Measurements from ENCODE around the gene ZNF621.
"Not testable (repeated sequence)": the region's sequence is repeated elsewhere in the genome, so short reads cannot be mapped to it uniquely, and the experiment has no call there.

Gene ZNF621

GRCh38 chr3:40546816-40547215, 22.1 kb downstream of the ZNF621 start:
- H3K9me3 ChIP-seq (ENCODE audit: control insufficient read depth, insufficient read depth, low read depth, low read length) = peaks cover 5% of the 10 kb centered on the region
- no peaks in the 10 kb centered on the region for H3K36me3 ChIP-seq (ENCODE audit: control insufficient read depth, insufficient read depth, low read length)
- no peaks in the 10 kb centered on the region for H3K4me1 ChIP-seq (ENCODE audit: control insufficient read depth, insufficient read depth, low read length)
- H3K4me3 ChIP-seq (ENCODE audit: low read depth, low read length) = no peak overlapping the region
- no peaks in the 10 kb centered on the region for H3K27me3 ChIP-seq (ENCODE audit: control insufficient read depth, insufficient read depth, low read length)
- H3K27ac ChIP-seq (ENCODE audit: low read depth, low read length) = no peak overlapping the region
- H3K9ac ChIP-seq (ENCODE audit: low read length) = no peak overlapping the region

GRCh38 chr3:40550167-40550566, 25.4 kb downstream of the ZNF621 start:
- Histone ChIP-seq H3K4me3 (ENCODE audit: low read depth, low read length) (no peak overlapping the region), H3K4me1 (ENCODE audit: control insufficient read depth, insufficient read depth, low read length) (no peaks in the 10 kb centered on the region)

GRCh38 chr3:40557575-40558161, 32.9 kb downstream of the ZNF621 start:
- H3K36me3 ChIP-seq (ENCODE audit: control insufficient read depth, insufficient read depth, low read length) = no peaks in the 10 kb centered on the region
- H3K9ac ChIP-seq (ENCODE audit: low read length) = no peak overlapping the region
- H3K4me1 ChIP-seq (ENCODE audit: control insufficient read depth, insufficient read depth, low read length) = no peaks in the 10 kb centered on the region
- peaks cover 18% of the 10 kb centered on the region; the same call in 1 of the 2 replicates for H3K9me3 ChIP-seq (ENCODE audit: control insufficient read depth, insufficient read depth, low read depth, low read length)
- no peak overlapping the region for H3K4me3 ChIP-seq (ENCODE audit: low read depth, low read length)
- no peaks in the 10 kb centered on the region for H3K27me3 ChIP-seq (ENCODE audit: control insufficient read depth, insufficient read depth, low read length)
- no peak overlapping the region for H3K27ac ChIP-seq (ENCODE audit: low read depth, low read length)

More at GRCh38 chr3:40550167-40550566, 25.4 kb downstream of the ZNF621 start:
- Histone ChIP-seq H3K9ac (ENCODE audit: low read length) (no peak overlapping the region), H3K27me3 (ENCODE audit: control insufficient read depth, insufficient read depth, low read length) (no peaks in the 10 kb centered on the region), H3K27ac (ENCODE audit: low read depth, low read length) (no peak overlapping the region), H3K36me3 (ENCODE audit: control insufficient read depth, insufficient read depth, low read length) (no peaks in the 10 kb centered on the region), H3K9me3 (ENCODE audit: control insufficient read depth, insufficient read depth, low read depth, low read length) (peaks cover 5% of the 10 kb centered on the region)

GRCh38 chr3:40562482-40562881, 37.7 kb downstream of the ZNF621 start:
- peaks cover 21% of the 10 kb centered on the region for H3K9me3 ChIP-seq (ENCODE audit: control insufficient read depth, insufficient read depth, low read depth, low read length)
- H3K9ac ChIP-seq (ENCODE audit: low read length); H3K27me3 ChIP-seq (ENCODE audit: control insufficient read depth, insufficient read depth, low read length); H3K27ac ChIP-seq (ENCODE audit: low read depth, low read length); H3K4me3 ChIP-seq (ENCODE audit: low read depth, low read length); H3K36me3 ChIP-seq (ENCODE audit: control insufficient read depth, insufficient read depth, low read length): not testable (repeated sequence)
- H3K4me1 ChIP-seq (ENCODE audit: control insufficient read depth, insufficient read depth, low read length) = peaks cover 11% of the 10 kb centered on the region

- not testable (repeated sequence) for H3K4me3 ChIP-seq (ENCODE audit: low read depth, low read length)
- peaks cover 35% of the 10 kb centered on the region for H3K9me3 ChIP-seq (ENCODE audit: control insufficient read depth, insufficient read depth, low read depth, low read length)
These were observed 40.9 kb downstream of the ZNF621 start for GRCh38 chr3:40565629-40566028.

GRCh38 chr3:40566694-40567093, 41.9 kb downstream of the ZNF621 start:
- no peaks in the 10 kb centered on the region for H3K36me3 ChIP-seq (ENCODE audit: control insufficient read depth, insufficient read depth, low read length)
- H3K4me3 ChIP-seq (ENCODE audit: low read depth, low read length) = no peak overlapping the region
- peaks cover 12% of the 10 kb centered on the region for H3K4me1 ChIP-seq (ENCODE audit: control insufficient read depth, insufficient read depth, low read length)
- peaks cover 32% of the 10 kb centered on the region for H3K9me3 ChIP-seq (ENCODE audit: control insufficient read depth, insufficient read depth, low read depth, low read length)
- H3K27ac ChIP-seq (ENCODE audit: low read depth, low read length) = 0 out of 2 replicates have a peak overlapping the region, but pooled peaks have one; percentile 23
- no peaks in the 10 kb centered on the region for H3K27me3 ChIP-seq (ENCODE audit: control insufficient read depth, insufficient read depth, low read length)
- no peak overlapping the region for H3K9ac ChIP-seq (ENCODE audit: low read length)

More at GRCh38 chr3:40565629-40566028, 40.9 kb downstream of the ZNF621 start:
- peaks cover 12% of the 10 kb centered on the region for H3K4me1 ChIP-seq (ENCODE audit: control insufficient read depth, insufficient read depth, low read length)
- not testable (repeated sequence) for H3K27ac ChIP-seq (ENCODE audit: low read depth, low read length); H3K36me3 ChIP-seq (ENCODE audit: control insufficient read depth, insufficient read depth, low read length); H3K9ac ChIP-seq (ENCODE audit: low read length); H3K27me3 ChIP-seq (ENCODE audit: control insufficient read depth, insufficient read depth, low read length)

GRCh38 chr3:40572588-40572987, 47.8 kb downstream of the ZNF621 start:
- Histone ChIP-seq H3K36me3 (ENCODE audit: control insufficient read depth, insufficient read depth, low read length) (no peaks in the 10 kb centered on the region), H3K4me3 (ENCODE audit: low read depth, low read length) (no peak overlapping the region), H3K9ac (ENCODE audit: low read length) (peak overlapping the region; percentile 20)

GRCh38 chr3:40574050-40574449, 49.3 kb downstream of the ZNF621 start:
- H3K9ac ChIP-seq (ENCODE audit: low read length) = no peak overlapping the region
- H3K27me3 ChIP-seq (ENCODE audit: control insufficient read depth, insufficient read depth, low read length) = no peaks in the 10 kb centered on the region
- H3K9me3 ChIP-seq (ENCODE audit: control insufficient read depth, insufficient read depth, low read depth, low read length) = peaks cover 11% of the 10 kb centered on the region
- H3K4me3 ChIP-seq (ENCODE audit: low read depth, low read length) = no peak overlapping the region
- H3K36me3 ChIP-seq (ENCODE audit: control insufficient read depth, insufficient read depth, low read length) = no peaks in the 10 kb centered on the region
- no peak overlapping the region for H3K27ac ChIP-seq (ENCODE audit: low read depth, low read length)
- H3K4me1 ChIP-seq (ENCODE audit: control insufficient read depth, insufficient read depth, low read length) = 0 out of 2 replicates have a peak, but pooled peaks cover 5% of the 10 kb centered on the region

More at GRCh38 chr3:40572588-40572987, 47.8 kb downstream of the ZNF621 start:
- Histone ChIP-seq H3K4me1 (ENCODE audit: control insufficient read depth, insufficient read depth, low read length) (0 out of 2 replicates have a peak, but pooled peaks cover 5% of the 10 kb centered on the region), H3K9me3 (ENCODE audit: control insufficient read depth, insufficient read depth, low read depth, low read length) (peaks cover 25% of the 10 kb centered on the region), H3K27ac (ENCODE audit: low read depth, low read length) (no peak overlapping the region), H3K27me3 (ENCODE audit: control insufficient read depth, insufficient read depth, low read length) (no peaks in the 10 kb centered on the region)

- no peaks in the 10 kb centered on the region for H3K27me3 ChIP-seq (ENCODE audit: control insufficient read depth, insufficient read depth, low read length)
- H3K4me3 ChIP-seq (ENCODE audit: low read depth, low read length) = no peak overlapping the region
- 0 out of 2 replicates have a peak, but pooled peaks cover 8% of the 10 kb centered on the region for H3K9me3 ChIP-seq (ENCODE audit: control insufficient read depth, insufficient read depth, low read depth, low read length)
- no peak overlapping the region for H3K9ac ChIP-seq (ENCODE audit: low read length)
- H3K27ac ChIP-seq (ENCODE audit: low read depth, low read length) = no peak overlapping the region
- no peaks in the 10 kb centered on the region for H3K36me3 ChIP-seq (ENCODE audit: control insufficient read depth, insufficient read depth, low read length)
- H3K4me1 ChIP-seq (ENCODE audit: control insufficient read depth, insufficient read depth, low read length) = 0 out of 2 replicates have a peak, but pooled peaks cover 5% of the 10 kb centered on the region
These were observed 49.9 kb downstream of the ZNF621 start for GRCh38 chr3:40574661-40575060.

GRCh38 chr3:40576396-40576795, 51.6 kb downstream of the ZNF621 start:
- H3K27ac ChIP-seq (ENCODE audit: low read depth, low read length) = no peak overlapping the region
- H3K9me3 ChIP-seq (ENCODE audit: control insufficient read depth, insufficient read depth, low read depth, low read length) = 0 out of 2 replicates have a peak, but pooled peaks cover 3% of the 10 kb centered on the region
- no peak overlapping the region for H3K9ac ChIP-seq (ENCODE audit: low read length)
- H3K27me3 ChIP-seq (ENCODE audit: control insufficient read depth, insufficient read depth, low read length) = no peaks in the 10 kb centered on the region
- H3K4me1 ChIP-seq (ENCODE audit: control insufficient read depth, insufficient read depth, low read length) = 0 out of 2 replicates have a peak, but pooled peaks cover 5% of the 10 kb centered on the region
- no peaks in the 10 kb centered on the region for H3K36me3 ChIP-seq (ENCODE audit: control insufficient read depth, insufficient read depth, low read length)
- no peak overlapping the region for H3K4me3 ChIP-seq (ENCODE audit: low read depth, low read length)

- H3K9ac ChIP-seq (ENCODE audit: low read length) = no peak overlapping the region
- H3K9me3 ChIP-seq (ENCODE audit: control insufficient read depth, insufficient read depth, low read depth, low read length) = 0 out of 2 replicates have a peak, but pooled peaks cover 3% of the 10 kb centered on the region
- no peak overlapping the region for H3K4me3 ChIP-seq (ENCODE audit: low read depth, low read length)
- no peaks in the 10 kb centered on the region for H3K27me3 ChIP-seq (ENCODE audit: control insufficient read depth, insufficient read depth, low read length)
- H3K27ac ChIP-seq (ENCODE audit: low read depth, low read length) = no peak overlapping the region
- H3K4me1 ChIP-seq (ENCODE audit: control insufficient read depth, insufficient read depth, low read length) = peaks cover 13% of the 10 kb centered on the region; the same call in 1 of the 2 replicates
- H3K36me3 ChIP-seq (ENCODE audit: control insufficient read depth, insufficient read depth, low read length) = no peaks in the 10 kb centered on the region
These were observed 55.8 kb downstream of the ZNF621 start for GRCh38 chr3:40580494-40581091.

Data from HUES6 (cell line).